GM21576 (cell line): ENCODE results near the gene EIF2D.

ENCODE experiments used
- ATAC-seq: cut with Tn5 transposase; IDR thresholded peaks from one replicate; pipeline ENCODE4 v1.9.1; 2021; ENCODE audit warnings: mild to moderate bottlenecking, moderate library complexity; ENCODE audit not compliant: unreplicated experiment

Gene EIF2D

GRCh38 chr1:206551986-206552326 lies 60.3 kb downstream of the EIF2D start:
- ATAC-seq = no peak

- no peak for ATAC-seq
These were observed 60.8 kb downstream of the EIF2D start for GRCh38 chr1:206551296-206551985.

- no peak for ATAC-seq
These were observed 61.8 kb downstream of the EIF2D start for GRCh38 chr1:206550446-206550845.

- ATAC-seq = no peak
These were observed 65.2 kb downstream of the EIF2D start for GRCh38 chr1:206547104-206547503.

- no peak for ATAC-seq
These were observed 66.9 kb downstream of the EIF2D start for GRCh38 chr1:206545351-206545750.

- peak; percentile 69 for ATAC-seq
These were observed 67.6 kb downstream of the EIF2D start for GRCh38 chr1:206544562-206545257.
